ENCODE data around the gene LRIG1.

DNA sequence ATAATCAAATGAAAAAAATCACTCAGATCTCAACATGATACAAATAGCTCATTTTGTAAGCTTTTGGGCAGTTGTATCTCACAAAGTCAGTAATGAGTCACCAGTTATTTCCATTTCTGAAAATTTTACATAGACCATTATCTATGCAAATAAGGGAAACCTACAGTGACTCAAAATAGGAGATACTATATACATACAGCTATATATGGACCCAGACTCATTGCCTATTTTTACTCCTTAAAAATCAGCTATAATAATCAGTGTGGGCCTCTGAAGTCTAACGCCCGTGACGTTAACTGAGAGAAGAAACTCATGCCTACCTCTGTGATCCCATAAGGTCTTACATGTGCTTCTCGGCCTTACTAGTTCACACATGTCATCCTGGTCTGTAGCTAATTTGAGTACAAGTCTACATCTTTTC is 31.6 kb downstream of the LRIG1 start:
- TF ChIP-seq, protein P1, sequence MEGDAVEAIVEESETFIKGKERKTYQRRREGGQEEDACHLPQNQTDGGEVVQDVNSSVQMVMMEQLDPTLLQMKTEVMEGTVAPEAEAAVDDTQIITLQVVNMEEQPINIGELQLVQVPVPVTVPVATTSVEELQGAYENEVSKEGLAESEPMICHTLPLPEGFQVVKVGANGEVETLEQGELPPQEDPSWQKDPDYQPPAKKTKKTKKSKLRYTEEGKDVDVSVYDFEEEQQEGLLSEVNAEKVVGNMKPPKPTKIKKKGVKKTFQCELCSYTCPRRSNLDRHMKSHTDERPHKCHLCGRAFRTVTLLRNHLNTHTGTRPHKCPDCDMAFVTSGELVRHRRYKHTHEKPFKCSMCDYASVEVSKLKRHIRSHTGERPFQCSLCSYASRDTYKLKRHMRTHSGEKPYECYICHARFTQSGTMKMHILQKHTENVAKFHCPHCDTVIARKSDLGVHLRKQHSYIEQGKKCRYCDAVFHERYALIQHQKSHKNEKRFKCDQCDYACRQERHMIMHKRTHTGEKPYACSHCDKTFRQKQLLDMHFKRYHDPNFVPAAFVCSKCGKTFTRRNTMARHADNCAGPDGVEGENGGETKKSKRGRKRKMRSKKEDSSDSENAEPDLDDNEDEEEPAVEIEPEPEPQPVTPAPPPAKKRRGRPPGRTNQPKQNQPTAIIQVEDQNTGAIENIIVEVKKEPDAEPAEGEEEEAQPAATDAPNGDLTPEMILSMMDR (IDR thresholded peaks at IDR 0.05): no peak
- TF ChIP-seq POLR2A (IDR thresholded peaks at IDR 0.05) (no peak), POLR2AphosphoS5 (IDR thresholded peaks at IDR 0.05; ENCODE audit: insufficient read depth in 1 of 2, low read depth in 1 of 2) (no peak)
